NCI-H1417 (cell line): ENCODE data around the gene ETV3L.
A peak's percentile ranks its signal among the peaks of the same experiment; 100 is the strongest.
"Not testable (repeated sequence)": the region's sequence is repeated elsewhere in the genome, so short reads cannot be mapped to it uniquely, and the experiment has no call there.

Experiments used
- DNase-seq, 3 experiments: peaks; one replicate each; lab custom pipeline; 2025; lab: John Stamatoyannopoulos, UW

ETV3L gene

DNA sequence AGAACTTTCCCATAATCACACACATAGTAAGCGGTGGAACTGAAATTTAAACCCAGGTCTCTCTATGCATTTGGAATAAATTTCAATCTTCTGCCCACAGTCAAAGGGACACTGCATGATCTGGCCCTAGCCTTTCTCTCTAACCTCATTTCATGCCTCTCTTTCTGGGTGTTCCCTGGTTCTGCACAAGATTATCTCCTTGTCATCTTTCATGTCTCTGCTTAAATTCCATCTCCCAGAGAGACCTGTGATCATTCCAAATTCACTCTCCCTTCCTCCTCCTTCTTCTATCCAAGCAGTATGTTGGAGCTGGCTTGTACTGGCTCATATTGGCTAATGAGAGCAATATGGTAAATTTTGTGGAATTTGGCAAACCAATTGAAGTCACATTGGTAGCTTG lies 22.2 kb downstream of the ETV3L start:
- no peak for DNase-seq

DNA sequence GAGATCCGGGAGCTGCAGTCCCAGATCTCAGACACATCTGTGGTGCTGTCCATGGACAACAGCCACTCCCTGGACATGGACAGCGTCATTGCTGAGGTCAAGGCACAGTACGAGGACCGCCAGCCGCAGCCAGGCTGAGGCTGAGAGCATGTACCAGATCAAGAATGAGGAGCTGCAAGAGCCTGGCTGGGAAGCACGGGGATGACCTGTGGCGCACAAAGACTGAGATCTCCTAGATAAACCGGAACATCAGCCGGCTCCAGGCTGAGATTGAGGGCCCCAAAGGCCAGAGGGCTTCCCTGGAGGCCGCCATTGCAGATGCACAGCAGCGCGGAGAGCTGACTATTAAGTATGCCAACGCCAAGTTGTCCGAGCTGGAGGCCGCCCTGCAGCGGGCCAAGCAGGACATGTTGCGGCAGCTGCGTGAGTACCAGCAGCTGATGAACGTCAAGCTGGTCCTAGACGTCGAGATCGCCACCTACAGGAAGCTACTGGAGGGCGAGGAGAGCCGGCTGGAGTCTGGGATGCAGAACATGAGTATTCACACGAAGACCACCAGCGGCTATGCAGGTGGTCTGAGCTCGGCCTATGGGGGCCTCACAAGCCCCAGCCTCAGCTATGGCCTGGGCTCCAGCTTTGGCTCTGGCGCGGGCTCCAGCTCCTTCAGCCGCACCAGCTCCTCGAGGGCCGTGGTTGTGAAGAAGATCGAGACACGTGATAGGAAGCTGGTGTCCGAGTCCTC lies 25.5 kb downstream of the ETV3L start:
- peak in 1 of 3 experiments; percentile 80 for DNase-seq

DNA sequence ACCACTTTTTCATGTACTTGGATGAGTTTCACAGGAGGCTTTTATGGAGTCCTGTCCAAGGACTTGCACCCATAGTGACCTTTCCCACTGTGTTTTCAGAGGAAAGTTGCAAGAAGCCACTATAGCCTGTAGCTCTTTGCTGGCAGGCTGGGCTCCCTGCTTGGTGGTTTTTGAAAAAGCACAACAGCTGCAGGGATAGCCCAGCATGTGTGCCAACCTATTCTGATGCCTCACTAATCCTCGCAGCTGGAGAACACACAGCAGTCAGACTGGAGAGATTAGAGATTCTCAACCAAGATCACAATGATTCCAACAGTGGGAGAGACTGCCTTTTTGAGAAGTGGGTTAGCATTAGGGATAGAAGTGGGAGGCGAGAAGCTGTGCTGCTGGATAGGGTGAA lies 30.0 kb downstream of the ETV3L start:
- DNase-seq: no peak

DNA sequence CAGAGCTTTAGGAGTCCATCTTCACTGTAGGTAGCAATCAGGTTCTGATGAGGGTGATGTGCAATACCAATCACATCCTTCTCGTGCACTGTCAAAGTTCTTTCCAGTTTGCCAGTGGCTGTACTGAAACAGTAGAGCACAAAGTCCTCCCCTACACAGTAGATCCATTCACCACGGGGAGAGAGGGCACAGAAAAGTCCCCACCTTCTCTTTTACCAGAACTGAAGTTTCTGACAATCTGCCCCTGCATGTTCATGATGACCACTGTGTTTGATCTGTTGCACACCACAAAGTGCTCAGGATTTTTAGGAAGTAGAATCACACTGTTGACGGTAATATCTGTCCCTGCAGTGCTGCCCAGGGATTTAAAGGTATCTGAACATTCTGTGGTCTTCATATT lies 40.4 kb downstream of the ETV3L start:
- DNase-seq: not testable (repeated sequence)

DNA sequence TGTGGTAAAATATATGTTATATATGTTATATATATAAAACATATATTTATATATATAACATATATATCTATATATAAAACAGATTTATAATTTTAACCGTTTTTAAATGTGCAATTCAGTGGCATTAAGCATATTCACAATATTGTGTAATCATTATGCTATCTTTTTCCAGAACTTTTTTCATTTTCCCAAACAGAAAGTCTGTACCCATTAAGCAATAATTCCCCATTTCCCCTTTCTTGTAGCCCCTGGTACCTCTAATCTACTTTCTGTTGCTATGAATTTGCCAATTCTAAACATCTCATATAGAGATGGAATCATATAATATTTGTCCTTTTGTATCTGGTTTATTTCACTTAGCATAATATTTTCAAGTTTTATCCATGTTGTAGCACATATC lies 43.3 kb downstream of the ETV3L start:
- no peak for DNase-seq

DNA sequence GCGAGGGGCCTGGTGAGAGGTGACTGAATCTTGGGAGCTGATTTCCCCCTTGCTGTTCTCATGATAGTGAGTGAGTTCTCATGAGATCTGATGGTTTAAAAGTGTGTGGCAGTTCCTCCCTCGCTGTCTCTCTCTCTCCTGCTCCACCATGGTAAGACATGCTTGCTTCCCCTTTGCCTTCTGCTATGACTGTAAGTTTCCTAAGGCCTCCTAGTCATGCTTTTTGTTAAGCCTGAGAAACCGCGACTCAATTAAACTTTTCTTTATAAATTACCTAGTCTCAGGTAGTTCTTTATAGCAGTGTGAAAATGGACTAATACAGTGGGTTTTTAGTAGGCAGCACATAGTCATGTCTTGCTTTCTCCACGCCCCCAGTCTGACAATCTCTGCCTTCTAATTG lies 43.9 kb downstream of the ETV3L start:
- not testable (repeated sequence) for DNase-seq

DNA sequence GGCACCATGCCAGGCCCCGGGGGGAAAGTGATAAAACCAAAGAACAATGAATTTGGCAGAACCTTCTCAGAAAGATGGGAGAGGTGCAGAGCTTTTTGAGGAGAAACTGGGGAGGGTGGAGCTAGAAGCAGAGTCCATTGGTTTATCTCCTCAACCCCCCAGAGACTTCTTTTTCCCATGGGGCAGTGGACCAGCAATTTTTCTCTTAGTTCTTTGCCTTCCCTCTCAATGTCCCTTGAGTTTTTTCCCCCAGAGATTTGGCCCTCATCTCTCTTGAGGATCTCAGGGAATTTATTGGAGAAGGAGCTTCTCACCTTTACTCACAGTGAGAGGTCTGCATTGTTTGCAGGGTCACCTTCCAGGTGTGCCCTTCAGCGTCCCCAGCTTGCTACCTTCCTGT lies 48.8 kb downstream of the ETV3L start:
- DNase-seq: peak in 1 of 3 experiments; percentile 20

DNA sequence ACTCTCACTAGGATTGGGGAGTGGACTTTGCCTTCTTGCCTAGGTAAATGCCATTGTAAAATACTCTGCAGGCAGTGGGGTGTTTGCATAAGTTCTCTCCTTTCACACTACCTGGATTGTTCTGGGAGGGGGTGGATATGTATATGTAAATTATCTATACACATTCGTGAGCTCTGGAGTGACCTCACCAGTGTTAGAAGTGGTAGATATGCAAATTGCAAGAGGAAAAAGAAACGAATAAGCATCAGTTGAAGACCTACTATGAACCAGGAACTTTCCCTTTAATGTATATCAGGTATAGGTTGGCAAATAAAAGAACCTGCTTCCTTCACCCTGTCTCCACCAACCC lies 52.6 kb downstream of the ETV3L start:
- no peak for DNase-seq

DNA sequence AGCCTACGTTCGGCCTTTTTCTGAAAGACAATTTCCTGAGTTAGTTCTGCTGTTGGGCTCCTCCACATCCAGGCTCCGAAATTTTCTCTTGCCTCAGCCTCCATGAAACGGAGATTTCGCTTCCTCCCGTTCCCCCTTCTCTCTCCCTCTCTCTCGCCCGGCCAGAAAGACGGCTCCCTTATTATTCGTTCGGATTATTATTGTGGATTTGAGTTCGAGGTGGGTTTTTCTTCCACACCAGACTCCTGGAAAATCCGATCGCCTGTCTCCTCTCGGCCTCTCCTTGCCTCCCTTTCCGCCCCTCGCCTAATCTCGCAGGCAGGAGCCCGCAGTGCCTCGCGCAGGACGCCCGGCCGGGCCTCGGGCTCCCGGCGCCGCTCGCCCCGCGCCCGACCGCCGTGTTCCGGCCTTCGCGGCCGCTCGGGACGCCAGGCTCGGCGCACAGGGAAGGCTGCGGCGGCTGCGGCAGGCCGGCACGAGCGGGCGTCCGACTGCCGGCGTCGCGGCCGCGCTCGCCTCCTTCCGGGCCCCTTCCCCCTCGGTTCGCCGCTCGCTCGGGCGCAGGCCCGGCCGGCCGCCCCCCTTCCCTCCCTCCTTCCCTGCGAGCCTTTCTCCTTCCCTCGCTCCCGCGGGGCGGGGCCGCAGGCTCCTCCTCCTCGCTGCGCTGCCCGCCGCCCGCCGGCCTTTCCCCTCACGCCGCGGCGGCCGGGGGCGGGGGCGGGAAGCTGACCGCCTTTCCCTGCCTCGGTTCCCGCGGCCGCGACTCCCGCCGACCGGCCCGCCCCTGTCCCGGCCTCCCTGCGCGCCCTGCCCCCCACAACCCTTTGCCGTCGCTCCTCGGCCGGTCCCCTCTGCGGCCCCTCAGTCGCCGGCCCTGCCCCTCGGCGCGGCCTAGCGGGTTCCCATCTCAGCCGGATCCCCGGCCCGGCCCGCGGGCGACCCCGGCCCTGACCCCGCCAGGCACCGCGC lies 54.1 kb downstream of the ETV3L start, which contains the start of gene ARHGEF11:
Gene ARHGEF11, minus strand, starts transcription at position 493 of the 969 bp plus-strand sequence. CDS start 1,412 bp downstream, outside the sequence.
- peak; percentile 93 to 96 (median 94) for DNase-seq

DNA sequence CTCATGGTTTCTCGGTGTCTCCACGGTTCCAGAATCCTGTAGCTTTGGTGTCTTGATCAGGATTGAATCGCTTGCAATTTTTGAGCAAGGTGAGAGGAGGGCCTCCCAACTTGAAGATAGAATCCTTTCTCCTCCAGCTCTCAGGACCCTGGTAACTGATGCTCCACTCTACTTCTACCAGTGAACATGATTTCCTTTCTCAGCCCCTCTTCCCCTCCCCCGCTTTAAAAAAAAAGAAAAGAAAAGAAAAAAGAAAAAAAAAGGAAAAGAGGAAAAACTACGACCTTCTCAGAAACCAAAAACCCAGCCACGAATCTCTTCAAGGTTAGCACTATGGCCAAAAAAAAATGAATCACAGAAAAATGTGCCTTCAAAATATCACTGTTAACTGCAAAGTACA lies 55.3 kb downstream of the ETV3L start:
- peak in 1 of 3 experiments; percentile 41 for DNase-seq

DNA sequence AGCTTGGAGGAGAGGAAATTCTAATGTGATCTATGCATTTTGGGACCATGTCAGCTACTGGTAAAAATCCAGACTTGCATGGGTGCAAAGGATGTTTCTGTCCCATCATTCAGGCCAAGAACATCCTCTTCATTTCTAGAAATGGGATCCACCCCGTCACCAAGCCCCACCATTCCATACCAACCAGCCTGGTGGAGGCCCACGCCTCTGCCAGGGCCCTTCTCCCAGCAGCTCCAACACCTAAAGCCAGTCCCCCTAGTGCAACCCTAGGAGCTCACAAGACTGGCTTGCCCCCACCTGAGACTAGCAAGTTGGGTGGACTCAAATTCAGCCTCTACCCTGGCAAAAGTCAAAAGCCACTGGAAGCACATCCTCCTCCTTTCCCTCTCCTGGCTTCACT lies 55.9 kb downstream of the ETV3L start:
- DNase-seq: no peak

DNA sequence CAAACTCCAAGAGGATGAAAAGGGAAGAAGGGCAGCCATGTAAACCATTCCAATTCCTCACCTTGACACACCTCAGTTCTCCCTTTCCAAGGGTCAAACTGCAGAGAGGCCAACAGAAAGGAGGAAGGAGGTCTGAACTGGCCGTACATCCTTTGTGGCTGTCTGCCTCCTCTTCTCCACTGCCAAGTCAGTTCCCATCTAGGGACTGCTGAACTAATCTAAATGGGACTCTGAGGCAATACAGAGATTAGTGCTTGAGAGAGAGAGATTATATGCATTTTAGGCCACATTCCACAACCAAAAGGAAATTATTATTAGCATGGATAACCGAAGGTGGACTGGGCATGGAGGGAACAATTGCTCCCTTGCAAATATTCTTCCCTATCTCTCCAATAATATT lies 56.8 kb downstream of the ETV3L start:
- DNase-seq: peak in 1 of 3 experiments; percentile 8
